H1 (cell line): ENCODE data around the gene SGO1. TPM values are rescaled to one million over a fixed set of nuclear protein-coding genes. Genes with fewer than 3 reads are reported as not detected.

Experiments used
- CTCF ChIA-PET: fragments of 300-600 bp; sonication (Branson Sonifier 250); formaldehyde crosslinking; loops from one replicate; lab custom pipeline; 2021; ENCODE audit not compliant: partially characterized antibody; lab: Charles Lee
- POLR2A ChIA-PET: fragments of 300-600 bp; sonication (Branson Sonifier 250); formaldehyde crosslinking; loops from one replicate; lab custom pipeline; 2021; ENCODE audit warnings: inconsistent platforms; ENCODE audit not compliant: partially characterized antibody; lab: Charles Lee
- DNase-seq, 2 experiments: peaks; one replicate each; pipeline versions ENCODE4 v3.0.0 to v3.0.0-alpha.2; 2010 to 2022; ENCODE audit warnings: low spot score in 2 of 2, low read depth in 1 of 2, mixed read lengths in 1 of 2
- FAIRE-seq: peaks from 2 replicates; lab custom pipeline; 2011; peaks lifted over from hg19 to GRCh38; lab: Jason Lieb, UNC
- H2AFZ ChIP-seq: 2 replicates; pipeline ENCODE4 v1.8.1; 2012; ENCODE audit warnings: low read length, inconsistent platforms
- H2AK5ac ChIP-seq: 2 replicates; pipeline ENCODE4 v1.6.1; 2013; ENCODE audit warnings: low read depth, low read length
- H2BK120ac ChIP-seq: replicated peaks from 2 replicates; pipeline ENCODE3; 2013; ENCODE audit warnings: low read depth, low read length, inconsistent platforms
- H2BK12ac ChIP-seq: 2 replicates; pipeline ENCODE4 v1.6.1; 2013; ENCODE audit warnings: low read depth, low read length
- H2BK15ac ChIP-seq: 2 replicates; pipeline ENCODE4 v1.6.1; 2013; ENCODE audit warnings: low read length
- H2BK20ac ChIP-seq: 2 replicates; pipeline ENCODE4 v1.6.1; 2013; ENCODE audit warnings: low read length
- H2BK5ac ChIP-seq: 2 replicates; pipeline ENCODE4 v1.6.1; 2013; ENCODE audit warnings: low read depth, low read length
- H3K14ac ChIP-seq: 2 replicates; pipeline ENCODE4 v1.6.1; 2013; ENCODE audit warnings: inconsistent platforms; ENCODE audit not compliant: insufficient read length
- H3K18ac ChIP-seq: 2 replicates; pipeline ENCODE4 v1.6.1; 2013; ENCODE audit warnings: low read length; ENCODE audit errors: extremely low read depth
- H3K23ac ChIP-seq: 2 replicates; pipeline ENCODE4 v1.6.1; 2013; ENCODE audit warnings: inconsistent platforms; ENCODE audit not compliant: insufficient read length
- H3K23me2 ChIP-seq: 2 replicates; pipeline ENCODE4 v1.6.1; 2013; ENCODE audit warnings: low read depth, low read length
- H3K27ac ChIP-seq: 2 replicates; pipeline ENCODE4 v1.6.1; 2011; ENCODE audit warnings: low read depth, low read length, inconsistent platforms
- H3K27me3 ChIP-seq, 4 experiments: replicated peaks in 1 of 4; 1 replicate in 1 of 4; 2 replicates in 3 of 4; pipeline versions ENCODE4 v1.6.1 to v1.8.1; 2011 to 2013; ENCODE audit warnings: low read length in 3 of 4, mild to moderate bottlenecking in 3 of 4, inconsistent platforms in 2 of 4, mixed read lengths in 2 of 4, moderate library complexity in 1 of 4; ENCODE audit not compliant: control insufficient read depth in 3 of 4, insufficient read depth in 3 of 4; ENCODE audit errors: extremely low read depth in 1 of 4
- H3K36me3 ChIP-seq, 4 experiments: 2 replicates each; pipeline versions ENCODE4 v1.6.1 to v1.8.1; 2011 to 2013; ENCODE audit warnings: mild to moderate bottlenecking in 4 of 4, low read length in 3 of 4, moderate library complexity in 2 of 4, control low read depth in 1 of 4, inconsistent platforms in 1 of 4; ENCODE audit not compliant: insufficient read depth in 4 of 4, control insufficient read depth in 2 of 4
- H3K4ac ChIP-seq: replicated peaks from 2 replicates; pipeline ENCODE3; 2013; ENCODE audit warnings: low read length, low read depth, mixed read lengths, inconsistent platforms; ENCODE audit not compliant: insufficient read length
- H3K4me1 ChIP-seq, 4 experiments: replicated peaks in 1 of 4; 1 replicate in 1 of 4; 2 replicates in 3 of 4; pipeline versions ENCODE4 v1.6.1 to v1.8.1; 2011 to 2013; ENCODE audit warnings: low read length in 3 of 4, inconsistent platforms in 2 of 4, mixed read lengths in 1 of 4; ENCODE audit not compliant: insufficient read depth in 4 of 4, control insufficient read depth in 3 of 4
- H3K4me2 ChIP-seq, 2 experiments: 2 replicates each; pipeline versions ENCODE4 v1.6.1 to v1.8.1; 2011 to 2013; ENCODE audit warnings: low read depth in 2 of 2, low read length in 2 of 2, control low read depth in 1 of 2, inconsistent platforms in 1 of 2, mild to moderate bottlenecking in 1 of 2; ENCODE audit not compliant: insufficient read depth in 1 of 2
- H3K4me3 ChIP-seq, 4 experiments: fragments of 200-600, 300-600 bp in 1 of 4; sonication (generic), shearing (Covaris generic), sonication (Bioruptor Twin) in 1 of 4; 2 replicates each; pipeline versions ENCODE4 v1.5.1 to v1.8.1; 2011 to 2016; ENCODE audit warnings: low read length in 4 of 4, low read depth in 3 of 4, control low read depth in 2 of 4, inconsistent platforms in 2 of 4, mild to moderate bottlenecking in 2 of 4, mixed read lengths in 1 of 4, moderate library complexity in 1 of 4; ENCODE audit not compliant: insufficient read depth in 2 of 4; ENCODE audit errors: extremely low read depth in 1 of 4
- H3K56ac ChIP-seq: replicated peaks from 2 replicates; pipeline ENCODE3; 2013; ENCODE audit warnings: low read depth, mild to moderate bottlenecking, mixed read lengths, low read length, inconsistent platforms; ENCODE audit not compliant: insufficient read length
- H3K79me1 ChIP-seq: 2 replicates; pipeline ENCODE4 v1.6.1; 2013; ENCODE audit warnings: low read depth, low read length, control low read depth
- H3K79me2 ChIP-seq, 2 experiments: 2 replicates each; pipeline versions ENCODE4 v1.6.1 to v1.8.1; 2012 to 2013; ENCODE audit warnings: low read length in 2 of 2, mild to moderate bottlenecking in 2 of 2, inconsistent platforms in 1 of 2; ENCODE audit not compliant: insufficient read depth in 2 of 2, control insufficient read depth in 1 of 2
- H3K9ac ChIP-seq, 4 experiments: replicated peaks in 1 of 4; 1 replicate in 1 of 4; 2 replicates in 3 of 4; pipeline versions ENCODE4 v1.6.1 to v1.8.1; 2011 to 2013; ENCODE audit warnings: low read depth in 3 of 4, low read length in 3 of 4, control low read depth in 2 of 4, mild to moderate bottlenecking in 2 of 4, moderate library complexity in 2 of 4, inconsistent platforms in 1 of 4; ENCODE audit errors: extremely low read depth in 1 of 4
- H3K9me3 ChIP-seq, 2 experiments: 2 replicates each; pipeline versions ENCODE4 v1.6.1 to v1.8.1; 2012 to 2013; ENCODE audit warnings: mild to moderate bottlenecking in 2 of 2, moderate library complexity in 2 of 2, control low read depth in 1 of 2, inconsistent platforms in 1 of 2, low read depth in 1 of 2, low read length in 1 of 2, mixed read lengths in 1 of 2; ENCODE audit not compliant: insufficient read depth in 2 of 2
- H4K20me1 ChIP-seq, 2 experiments: replicated peaks in 1 of 2; 2 replicates each; pipeline versions ENCODE3 to v1.8.1; 2011 to 2013; ENCODE audit warnings: inconsistent platforms in 2 of 2, low read length in 2 of 2, mild to moderate bottlenecking in 1 of 2; ENCODE audit not compliant: insufficient read depth in 2 of 2, control insufficient read depth in 1 of 2
- H4K5ac ChIP-seq: 2 replicates; pipeline ENCODE4 v1.6.1; 2013; ENCODE audit warnings: low read length, low read depth, mixed read lengths, inconsistent platforms; ENCODE audit not compliant: insufficient read length
- H4K8ac ChIP-seq: 2 replicates; pipeline ENCODE4 v1.8.0; 2013; ENCODE audit warnings: mild to moderate bottlenecking, moderate library complexity, low read length, inconsistent platforms; ENCODE audit not compliant: insufficient read depth; ENCODE audit errors: extremely low read depth
- H4K91ac ChIP-seq: replicated peaks from 2 replicates; pipeline ENCODE3; 2013; ENCODE audit warnings: low read length, mixed read lengths, inconsistent platforms; ENCODE audit not compliant: insufficient read length
- NANOG ChIP-seq: IDR thresholded peaks from 2 replicates; pipeline ENCODE4 v1.6.1; 2011; ENCODE audit warnings: low read length, low read depth, mild to moderate bottlenecking, inconsistent platforms; ENCODE audit not compliant: insufficient read depth, poor library complexity, severe bottlenecking
- RBBP5 ChIP-seq: IDR thresholded peaks from 2 replicates; pipeline ENCODE4 v1.7.1; 2012; ENCODE audit warnings: low read depth, mild to moderate bottlenecking, inconsistent platforms, low read length, moderate library complexity, borderline replicate concordance
- SIN3A ChIP-seq, 2 experiments: IDR thresholded peaks in 1 of 2; conservative IDR thresholded peaks in 1 of 2; 2 replicates each; pipeline ENCODE4 v1.6.1; 2011 to 2012; ENCODE audit warnings: low read length in 2 of 2, improper control_type of control experiment in 1 of 2, low read depth in 1 of 2, mild to moderate bottlenecking in 1 of 2
- SRF ChIP-seq: IDR thresholded peaks from 2 replicates; pipeline ENCODE4 v1.6.1; 2011; ENCODE audit warnings: mild to moderate bottlenecking, low read depth, low read length, moderate library complexity
- WGBS, 2 experiments: shearing (Covaris generic) in 1 of 2; methylation state at CpG; one replicate each; pipeline versions ENCODE4 v1.1.6 to v1.1.7; 2013 to 2015; ENCODE audit warnings: low lambda C conversion rate in 2 of 2, mixed read lengths in 2 of 2, inconsistent platforms in 1 of 2, low coverage in 1 of 2, missing lambda C conversion rate in 1 of 2; ENCODE audit not compliant: insufficient replicate concordance in 2 of 2, insufficient coverage in 1 of 2, insufficient read length in 1 of 2; ENCODE audit errors: extremely low coverage in 1 of 2, missing lambda C conversion rate in 1 of 2; 5-methylcytosine and 5-hydroxymethylcytosine counted together
- polyA plus RNA-seq, 7 experiments: library from polyadenylated mRNA; depleted of rRNA in 3 of 7; stranded (reverse) in 5 of 7; unstranded in 2 of 7; fragments of >200 nt in 5 of 7; fragments of 200-250 nt in 2 of 7; gene quantifications; 1 replicate in 5 of 7; 2 replicates in 1 of 7; 4 replicates in 1 of 7; pipeline versions ENCODE4 v1.2.1 to v1.2.3, GENCODE V29; 2011 to 2013; ENCODE audit warnings: missing spikeins in 2 of 7, mixed read lengths in 2 of 7
- total RNA-seq: library from RNA; stranded (reverse); fragmentation: NEBNext Ultra II Directional; extraction: Animal tissue kit (Norgen Biotek cat#: 25700); gene quantifications from 2 replicates; pipeline ENCODE4 v1.2.1, GENCODE V29; 2021

SGO1 gene
- total and polyA plus RNA-seq, 2 of the 8 experiments (the other 6 are each of a cell fraction or from before 2014, with no cell fraction given), result 6.9 to 36.4 TPM

- no peak overlapping the region for H2BK12ac ChIP-seq
- H3K14ac ChIP-seq, result no peak overlapping the region
- no peak overlapping the region for H3K9ac ChIP-seq
- TF ChIP-seq NANOG (no peak), SRF (no peak), SIN3A (conservative IDR thresholded peaks at IDR 0.05 in 1 of 2, IDR thresholded peaks at IDR 0.05 in 1 of 2; ENCODE audit: low read depth in 1 of 2, low read length in 2 of 2) (no peak), RBBP5 (no peak)
- no peak overlapping the region for H3K4ac ChIP-seq
- H3K4me2 ChIP-seq, result no peak overlapping the region
- no peak overlapping the region for H3K4me3 ChIP-seq
- H3K4me1 ChIP-seq, result peaks cover 0 to 3% (median 0%) of the 10 kb centered on the region in 4 experiments; a peak in 2 of 7 replicates
- H3K27me3 ChIP-seq, result no peaks in the 10 kb centered on the region
- no peak overlapping the region for H3K56ac ChIP-seq
- no peaks in the 10 kb centered on the region for H3K9me3 ChIP-seq
- no peak overlapping the region for H3K18ac ChIP-seq
- no peak overlapping the region for H2BK120ac ChIP-seq
- DNase-seq, result no peak
- no peak overlapping the region for H4K8ac ChIP-seq
- H4K20me1 ChIP-seq, result no peaks in the 10 kb centered on the region
- H3K23me2 ChIP-seq, result no peaks in the 10 kb centered on the region
- ChIA-PET CTCF (interaction anchor here (3.2 kb wide), 1 partner anchor 8 kb away, joined by 12 read pairs; no protein-coding TSS in a partner anchor), POLR2A (no interaction called here)
- H3K23ac ChIP-seq, result no peak overlapping the region
- no peak overlapping the region for H4K5ac ChIP-seq
- H2AFZ ChIP-seq, result no peak overlapping the region
- H2BK20ac ChIP-seq, result no peak overlapping the region
- H3K79me1 ChIP-seq, result no peaks in the 10 kb centered on the region
- 90% methylated on average over 3 of the region's 3 CpGs; no CpG with 5 or more reads in 1 of the 2 experiments for WGBS, 2 experiments
- H3K36me3 ChIP-seq, result no peaks in the 10 kb centered on the region
- no peak overlapping the region for H4K91ac ChIP-seq
- FAIRE-seq, result no peak
- no peak overlapping the region for H2BK15ac ChIP-seq
- H3K79me2 ChIP-seq, result no peaks in the 10 kb centered on the region
- no peak overlapping the region for H3K27ac ChIP-seq
- H2BK5ac ChIP-seq, result no peak overlapping the region
- H2AK5ac ChIP-seq, result no peak overlapping the region
These were observed 32.2 kb upstream of the SGO1 start for GRCh38 chr3:20218215-20218614.
